Ishikawa (cell line): Measurements from ENCODE around the gene FAU.

ENCODE experiments used
- CEBPB ChIP-seq: IDR thresholded peaks from 2 replicates; pipeline ENCODE4 v1.6.1; 2012
- CREB1 ChIP-seq: IDR thresholded peaks from 2 replicates; pipeline ENCODE4 v1.6.1; 2012; ENCODE audit warnings: low read depth
- EGR1 ChIP-seq: IDR thresholded peaks from 2 replicates; pipeline ENCODE4 v1.6.1; 2012
- EP300 ChIP-seq: IDR thresholded peaks from 2 replicates; pipeline ENCODE4 v1.6.1; 2012; ENCODE audit warnings: borderline replicate concordance
- FOXM1 ChIP-seq: IDR thresholded peaks from 2 replicates; pipeline ENCODE4 v1.6.1; 2012; ENCODE audit warnings: low read depth, borderline replicate concordance
- MAX ChIP-seq: IDR thresholded peaks from 2 replicates; pipeline ENCODE4 v1.6.1; 2012
- NFIC ChIP-seq: IDR thresholded peaks from 2 replicates; pipeline ENCODE4 v1.6.1; 2012
- RAD21 ChIP-seq: IDR thresholded peaks from 2 replicates; pipeline ENCODE4 v1.6.1; 2012; ENCODE audit warnings: low read depth
- REST ChIP-seq: IDR thresholded peaks from 2 replicates; pipeline ENCODE4 v1.6.1; 2012; ENCODE audit warnings: low read depth, mild to moderate bottlenecking
- TAF1 ChIP-seq: IDR thresholded peaks from 2 replicates; pipeline ENCODE4 v1.6.1; 2012; ENCODE audit warnings: low read depth, mild to moderate bottlenecking
- TCF12 ChIP-seq: IDR thresholded peaks from 2 replicates; pipeline ENCODE4 v1.6.1; 2012; ENCODE audit warnings: low read depth
- TEAD4 ChIP-seq: IDR thresholded peaks from 2 replicates; pipeline ENCODE4 v1.6.1; 2012
- USF1 ChIP-seq: IDR thresholded peaks from 2 replicates; pipeline ENCODE4 v1.6.1; 2012
- YY1 ChIP-seq: IDR thresholded peaks from 2 replicates; pipeline ENCODE4 v1.6.1; 2012; ENCODE audit warnings: low read depth
- ZBTB7A ChIP-seq: IDR thresholded peaks from 2 replicates; pipeline ENCODE4 v1.6.1; 2012; ENCODE audit warnings: low read depth

Gene FAU

GRCh38 chr11:65130631-65131416 lies 8.9 kb upstream of the FAU start:
- TF ChIP-seq MAX, result no peak
- no peak for TF ChIP-seq EP300
- no peak for TF ChIP-seq TEAD4
- TF ChIP-seq USF1, result no peak
- no peak for TF ChIP-seq RAD21
- TF ChIP-seq TCF12, result no peak
- no peak for TF ChIP-seq REST
- TF ChIP-seq TAF1, result no peak
- no peak for TF ChIP-seq NFIC
- no peak for TF ChIP-seq CEBPB
- no peak for TF ChIP-seq EGR1

GRCh38 chr11:65129649-65130441 lies 7.9 kb upstream of the FAU start:
- no peak for TF ChIP-seq TAF1
- no peak for TF ChIP-seq USF1
- TF ChIP-seq YY1, result no peak
- TF ChIP-seq MAX, result no peak
- TF ChIP-seq NFIC, result no peak
- TF ChIP-seq EP300, result no peak
- TF ChIP-seq REST, result no peak
- no peak for TF ChIP-seq RAD21
- no peak for TF ChIP-seq FOXM1
- TF ChIP-seq CEBPB, result no peak
- TF ChIP-seq ZBTB7A, result no peak
- no peak for TF ChIP-seq EGR1
- no peak for TF ChIP-seq TEAD4

GRCh38 chr11:65128182-65129145 lies 6.5 kb upstream of the FAU start:
- TF ChIP-seq TAF1 (no peak), USF1 (no peak), NFIC (no peak), CEBPB (no peak), EP300 (no peak), TEAD4 (no peak), REST (no peak), RAD21 (no peak), MAX (no peak), FOXM1 (no peak), ZBTB7A (no peak), EGR1 (no peak), CREB1 (no peak)
